GM18868 (cell line): ENCODE measurements around the gene RTN4RL1.

Experiments
- ATAC-seq: cut with Tn5 transposase; IDR thresholded peaks from one replicate; pipeline ENCODE4 v1.9.1; 2021; ENCODE audit warnings: mild to moderate bottlenecking, moderate library complexity; ENCODE audit not compliant: unreplicated experiment

RTN4RL1 gene

GRCh38 chr17:1956134-1956533 is 69.0 kb downstream of the RTN4RL1 start:
- ATAC-seq = no peak

- ATAC-seq = no peak
Observed at GRCh38 chr17:1953831-1954230, 71.3 kb downstream of the RTN4RL1 start.

- no peak for ATAC-seq
Observed at GRCh38 chr17:1951920-1952319, 73.2 kb downstream of the RTN4RL1 start.

GRCh38 chr17:1949754-1950153 is 75.4 kb downstream of the RTN4RL1 start:
- ATAC-seq = no peak

GRCh38 chr17:1948517-1948825 is 76.7 kb downstream of the RTN4RL1 start:
- no peak for ATAC-seq

GRCh38 chr17:1947743-1948516 is 77.2 kb downstream of the RTN4RL1 start:
- no peak for ATAC-seq

- no peak for ATAC-seq
Observed at GRCh38 chr17:1947229-1947742, 77.8 kb downstream of the RTN4RL1 start.

GRCh38 chr17:1946021-1946932 is 78.9 kb downstream of the RTN4RL1 start:
- no peak for ATAC-seq

GRCh38 chr17:1945621-1946020 is 79.5 kb downstream of the RTN4RL1 start:
- no peak for ATAC-seq

- ATAC-seq = no peak
Observed at GRCh38 chr17:1943436-1943831, 81.7 kb downstream of the RTN4RL1 start.

- no peak for ATAC-seq
Observed at GRCh38 chr17:1942666-1943435, 82.3 kb downstream of the RTN4RL1 start.

GRCh38 chr17:1942066-1942365 is 83.1 kb downstream of the RTN4RL1 start:
- ATAC-seq = no peak

GRCh38 chr17:1941272-1942065 is 83.7 kb downstream of the RTN4RL1 start:
- ATAC-seq = no peak

- no peak for ATAC-seq
Observed at GRCh38 chr17:1940810-1941185, 84.3 kb downstream of the RTN4RL1 start.

- ATAC-seq = no peak
Observed at GRCh38 chr17:1939981-1940809, 84.9 kb downstream of the RTN4RL1 start.

GRCh38 chr17:1937461-1937860 is 87.7 kb downstream of the RTN4RL1 start:
- ATAC-seq = no peak

GRCh38 chr17:1936766-1937165 is 88.4 kb downstream of the RTN4RL1 start:
- no peak for ATAC-seq

- ATAC-seq = no peak
Observed at GRCh38 chr17:1934901-1935300, 90.2 kb downstream of the RTN4RL1 start.

- ATAC-seq = no peak
Observed at GRCh38 chr17:1933875-1934715, 91.0 kb downstream of the RTN4RL1 start.
